Stimulated activated CD8-positive, alpha-beta memory T cell treated with anti-CD3 and anti-CD28 coated beads, Interleukin-4, amount 100 ng/mL, for 4 hours (primary cell): Measurements from ENCODE around the gene FBXO36.
A peak's percentile ranks its signal among the peaks of the same experiment; 100 is the strongest.

Experiments
- DNase-seq, 2 donors: peaks; one replicate each; pipeline ENCODE4 v3.0.0-alpha.2; 2020; ENCODE audit warnings: low read depth in 2 of 2, low spot score in 1 of 2

FBXO36 gene

GRCh38 chr2:229969921-229970320, 47.6 kb downstream of the FBXO36 start:
- DNase-seq, result no peak

DNA sequence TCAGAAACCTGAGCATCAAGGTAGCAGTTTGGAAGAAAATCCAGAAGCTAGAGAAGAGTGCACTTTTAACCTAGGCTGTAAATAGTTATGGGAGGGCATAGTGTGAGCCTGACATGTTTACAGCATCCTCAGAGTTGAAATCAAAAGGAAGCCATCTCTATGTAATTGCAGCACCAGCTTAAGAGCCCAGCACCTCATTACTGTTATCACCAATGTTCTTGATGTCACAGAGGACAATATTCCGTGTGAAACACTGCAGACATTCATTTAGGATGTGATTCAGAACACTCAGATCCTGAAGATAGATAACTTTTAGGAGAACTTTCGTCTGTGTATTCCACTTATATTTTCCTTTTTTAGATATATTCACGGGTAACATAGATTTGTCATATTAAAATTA, 48.1 kb downstream of the FBXO36 start:
- no peak for DNase-seq

DNA sequence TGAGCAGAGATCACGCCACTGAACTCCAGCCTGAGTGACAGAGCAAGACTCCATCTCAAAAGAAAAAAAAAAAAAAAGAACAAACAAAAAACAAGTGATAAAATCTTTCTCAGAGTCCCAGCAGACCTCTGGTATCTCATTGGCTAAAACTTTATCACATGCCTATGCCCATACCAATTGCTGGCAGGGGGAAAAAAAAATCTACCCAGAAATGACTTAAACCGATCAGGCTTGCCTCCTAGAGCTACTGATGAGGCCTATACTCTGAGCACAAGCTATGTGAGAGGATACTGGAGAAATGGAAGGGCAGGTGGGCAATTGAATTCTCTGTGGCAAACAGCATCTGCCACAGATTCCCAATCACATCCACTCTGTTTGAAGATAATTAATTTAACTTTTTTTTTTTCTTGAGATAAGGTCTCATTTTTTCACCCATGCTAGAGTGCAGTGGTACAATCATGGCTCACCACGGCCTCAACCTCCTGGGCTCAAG, 49.0 kb downstream of the FBXO36 start:
- no peak for DNase-seq

DNA sequence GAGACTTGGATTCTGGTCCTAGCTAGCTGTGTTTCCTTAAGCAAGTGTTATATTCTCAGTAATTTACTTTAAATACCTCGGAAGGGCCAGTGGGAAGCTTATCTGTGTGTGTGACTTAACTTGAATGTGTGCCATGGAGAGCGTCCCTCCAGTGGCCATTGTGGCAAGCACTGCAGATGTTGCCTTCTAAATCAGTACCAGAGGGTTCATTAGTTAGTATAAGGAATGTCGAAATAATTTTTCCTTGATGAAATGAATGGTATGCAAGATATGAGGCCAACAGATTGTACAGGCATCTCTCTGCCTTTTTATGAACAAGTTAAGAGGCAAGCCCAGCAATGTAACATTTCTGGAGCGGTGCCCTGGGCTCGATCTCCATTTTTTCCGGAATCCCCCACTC, 52.0 kb downstream of the FBXO36 start:
- DNase-seq, result no peak

DNA sequence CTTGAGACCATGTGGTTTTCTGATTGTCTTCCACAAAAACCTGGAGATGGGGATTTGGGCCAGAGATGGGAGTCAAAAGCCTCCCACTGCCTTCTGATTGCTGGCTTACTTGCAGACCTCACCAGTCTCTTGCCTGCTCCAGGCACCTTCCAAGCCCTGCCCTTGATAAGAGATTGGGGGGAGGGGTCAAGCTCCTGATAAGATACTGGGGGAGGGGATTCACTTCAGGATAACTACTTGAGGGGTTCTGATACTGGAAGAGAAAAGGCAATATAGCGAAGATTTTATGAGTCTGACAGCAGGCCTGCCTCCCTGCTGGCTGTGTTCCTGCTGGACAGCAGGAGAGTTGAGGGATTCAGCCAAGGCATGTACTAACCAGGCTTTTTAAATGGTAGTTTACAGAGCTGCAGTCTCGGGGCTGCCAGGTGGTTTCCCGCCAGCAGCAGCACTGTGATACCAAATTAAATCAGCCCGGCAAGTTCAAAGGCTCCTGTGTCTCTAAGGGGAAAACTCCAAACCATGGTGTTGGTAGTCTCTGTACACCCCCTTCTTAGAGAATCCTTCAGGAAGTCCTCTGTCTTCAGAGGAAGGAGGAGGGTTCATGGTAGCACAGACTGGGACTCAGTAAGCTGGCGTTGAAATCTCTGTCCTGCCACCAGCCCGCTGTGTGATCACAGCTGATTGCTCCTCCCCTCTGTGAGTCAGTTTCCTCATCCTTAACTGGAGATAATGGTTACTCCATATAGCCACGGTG, 58.3 kb downstream of the FBXO36 start:
- no peak for DNase-seq

DNA sequence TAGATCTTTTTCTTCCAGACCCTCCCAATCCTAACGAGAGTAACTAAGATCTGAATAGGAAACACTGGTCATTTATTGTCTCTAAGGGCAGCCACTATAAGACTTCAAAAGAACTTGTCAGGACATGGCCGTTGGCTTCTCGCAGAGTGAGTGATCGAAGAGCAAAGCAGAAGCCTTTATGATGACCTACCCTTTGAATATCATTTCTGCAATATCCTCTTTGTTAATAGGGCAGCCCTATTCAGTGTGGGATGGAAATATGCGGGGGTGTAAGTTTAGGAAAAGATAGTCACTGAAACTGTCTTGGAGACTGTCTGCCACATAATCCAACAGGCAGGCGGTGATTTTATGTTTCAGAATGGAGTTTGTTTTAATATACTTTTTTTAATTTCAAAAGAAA, 70.9 kb downstream of the FBXO36 start:
- no peak for DNase-seq

DNA sequence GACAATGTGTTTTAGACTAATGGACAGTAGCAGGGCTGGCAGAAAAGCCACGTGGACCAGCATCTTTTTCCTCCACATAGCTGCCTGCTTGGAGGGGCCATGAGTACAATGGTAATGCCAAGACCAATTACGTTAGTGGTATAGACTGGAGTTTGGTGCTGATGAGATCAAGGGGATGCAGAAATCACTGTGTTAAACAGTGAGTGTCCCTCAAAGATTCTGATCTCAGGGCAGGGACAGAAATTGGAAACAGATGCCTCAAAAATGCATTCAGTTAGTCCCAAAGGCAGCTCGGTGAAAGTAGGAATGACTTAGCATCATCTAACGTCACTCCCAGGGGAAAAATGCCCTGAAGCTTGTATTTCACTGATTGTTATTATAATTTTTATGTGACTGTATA, 74.0 kb downstream of the FBXO36 start:
- no peak for DNase-seq

GRCh38 chr2:229997565-229997964, 75.3 kb downstream of the FBXO36 start:
- no peak for DNase-seq

DNA sequence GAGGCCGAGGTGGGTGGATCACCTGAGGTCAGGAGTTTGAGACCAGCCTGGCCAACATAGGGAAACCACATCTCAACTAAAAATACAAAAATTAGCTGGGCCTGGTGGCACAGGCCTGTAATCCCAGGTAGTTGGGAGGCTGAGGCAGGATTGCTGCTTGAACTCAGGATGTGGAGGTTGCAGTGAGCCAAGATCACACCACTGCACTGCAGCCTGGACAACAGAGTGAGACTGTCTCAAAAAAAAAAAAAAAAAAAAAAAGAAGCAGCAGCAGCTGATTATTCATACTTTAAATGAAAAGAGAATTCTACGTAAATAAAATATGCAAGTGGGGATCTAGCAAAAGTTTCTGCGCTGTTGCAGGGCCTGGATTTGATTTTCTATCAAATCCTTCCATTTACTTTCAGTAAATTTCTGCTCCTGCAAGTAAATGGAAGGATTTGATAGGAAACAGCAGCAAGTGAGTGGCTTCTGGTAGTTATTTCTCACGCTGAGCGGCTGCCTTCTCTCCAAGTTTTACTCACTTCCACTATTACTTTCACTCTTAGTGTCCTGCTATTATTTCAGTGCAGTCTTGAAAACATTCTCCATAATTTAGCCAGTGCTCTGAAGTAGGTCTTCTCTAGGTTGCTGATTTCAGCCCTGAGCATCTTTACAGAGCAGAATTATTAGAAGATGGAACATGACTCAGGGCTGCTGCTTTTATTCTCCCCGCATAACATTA, 78.0 kb downstream of the FBXO36 start:
- no peak for DNase-seq

GRCh38 chr2:230007931-230008707, 85.8 kb downstream of the FBXO36 start:
- peak; percentile 53 to 74 for DNase-seq

DNA sequence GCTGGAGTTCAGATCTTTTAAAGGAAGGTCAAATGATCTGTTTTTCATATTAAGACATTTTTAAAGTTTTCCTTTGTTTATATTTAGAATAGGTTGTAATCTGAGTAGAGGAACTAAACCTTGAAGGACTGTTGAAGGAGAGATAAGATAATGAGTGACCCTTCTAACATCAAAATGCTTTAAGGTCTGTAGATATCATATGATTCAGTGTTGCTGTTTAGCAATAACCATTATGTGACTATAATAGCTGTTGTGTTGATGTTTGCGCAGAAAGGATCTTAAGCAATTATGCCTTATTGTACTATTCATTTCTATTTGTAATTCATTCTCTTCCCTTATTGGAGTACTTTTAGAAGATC, 86.4 kb downstream of the FBXO36 start:
- DNase-seq, result no peak

DNA sequence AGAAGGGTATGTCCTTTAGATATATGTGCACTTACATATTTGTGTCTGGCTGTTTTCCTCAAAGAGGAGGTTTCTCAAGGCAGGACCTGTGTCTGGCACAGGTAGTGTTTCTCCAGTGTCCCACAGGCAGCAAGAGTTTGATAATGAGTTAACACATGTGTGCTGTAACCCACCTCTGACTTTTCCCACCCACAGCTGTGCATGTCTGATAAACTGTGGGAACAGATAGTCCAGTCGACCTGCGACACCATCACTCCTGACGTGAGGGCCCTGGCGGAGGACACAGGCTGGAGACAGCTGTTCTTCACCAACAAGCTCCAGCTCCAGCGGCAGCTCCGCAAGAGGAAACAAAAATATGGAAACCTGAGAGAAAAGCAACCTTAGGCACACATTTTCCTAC, 88.2 kb downstream of the FBXO36 start:
- no peak for DNase-seq

DNA sequence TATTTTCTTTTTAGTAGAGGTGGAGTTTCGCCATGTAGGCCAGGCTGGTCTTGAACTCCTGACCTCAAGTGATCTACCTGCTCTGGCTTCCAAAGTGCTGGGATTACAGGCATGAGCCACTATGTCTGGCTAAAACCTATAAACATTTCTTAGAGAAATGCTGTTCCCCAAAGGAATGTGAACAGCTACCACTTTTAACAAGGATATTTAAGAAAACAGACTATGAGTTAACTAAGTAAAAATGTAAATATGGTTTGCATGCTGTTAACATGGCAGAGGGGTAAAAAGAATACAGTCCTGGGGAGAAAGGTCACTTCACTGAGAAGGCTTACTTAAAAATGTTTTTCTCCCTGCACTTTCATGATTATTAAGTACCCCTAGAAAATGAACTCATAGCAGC, 89.3 kb downstream of the FBXO36 start:
- no peak for DNase-seq

DNA sequence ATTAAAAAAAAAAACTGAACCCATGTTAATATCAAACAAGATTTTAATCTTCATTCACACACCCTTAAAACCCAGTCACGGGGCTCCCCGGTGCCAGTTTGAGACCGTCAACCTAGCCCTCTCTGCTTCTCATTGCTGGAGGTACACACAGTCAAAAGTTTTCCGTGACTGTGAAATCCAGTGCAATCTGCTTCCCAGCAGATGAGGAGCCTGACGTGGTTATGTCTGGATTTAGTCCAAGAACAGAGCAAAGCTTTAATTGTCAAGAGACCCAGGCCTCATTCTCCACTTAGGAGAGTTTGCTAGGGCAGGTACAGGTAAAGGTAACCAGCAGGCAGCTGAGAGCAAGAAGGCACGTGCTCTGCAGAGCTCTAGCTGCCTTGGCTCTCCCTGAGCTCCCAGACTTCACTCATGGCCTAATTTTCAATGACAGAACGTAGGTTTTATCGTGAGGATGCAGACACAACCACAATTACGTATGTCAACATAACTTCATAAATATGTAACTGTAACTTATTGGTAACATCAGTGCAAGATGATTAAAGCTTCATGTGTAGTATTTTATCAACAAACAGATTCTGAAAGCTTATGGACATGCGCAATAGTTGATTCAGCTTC, 90.1 kb downstream of the FBXO36 start:
- no peak for DNase-seq

DNA sequence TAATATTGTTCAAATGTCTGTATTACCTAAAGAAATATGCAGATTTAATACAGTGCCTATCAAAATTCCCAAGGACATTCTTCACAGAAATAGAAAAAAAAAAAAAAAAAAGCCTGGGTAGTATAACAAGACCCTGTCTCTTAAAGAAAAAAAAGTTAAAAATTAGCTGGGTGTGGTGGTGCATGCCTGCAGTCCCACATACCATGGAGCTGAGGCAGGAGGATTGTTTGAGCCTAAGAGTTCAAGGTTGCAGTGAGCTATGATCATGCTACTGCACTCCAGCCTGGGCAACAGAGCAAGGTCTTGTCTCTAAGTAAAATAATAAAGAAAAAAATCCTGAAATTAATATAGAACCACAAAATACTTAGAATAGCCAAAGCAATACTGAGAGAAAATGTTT, 94.5 kb downstream of the FBXO36 start:
- DNase-seq, result no peak

DNA sequence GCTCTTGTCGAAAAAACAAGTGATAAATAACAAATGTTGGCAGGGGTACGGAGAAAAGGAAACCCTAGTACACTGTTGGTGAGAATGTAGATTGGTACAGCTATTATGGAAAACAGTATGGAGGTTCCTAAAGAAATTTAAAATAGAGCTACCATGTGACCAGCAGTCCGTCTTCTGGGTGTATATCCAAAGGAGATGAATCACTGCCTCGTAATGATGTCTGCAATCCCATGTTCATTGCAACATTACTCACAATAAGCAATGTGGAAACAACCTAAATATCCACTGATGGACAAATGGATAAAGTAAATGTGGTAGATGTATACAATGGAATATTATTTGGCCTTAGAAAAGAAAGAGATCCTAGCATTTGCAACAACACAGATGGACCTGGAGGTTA, 95.8 kb downstream of the FBXO36 start:
- no peak for DNase-seq

- DNase-seq, result no peak
These were observed 97.4 kb downstream of the FBXO36 start for GRCh38 chr2:230019742-230020141.

- no peak for DNase-seq
These were observed 101.0 kb downstream of the FBXO36 start for GRCh38 chr2:230023313-230023712.

- no peak for DNase-seq
These were observed 119.9 kb downstream of the FBXO36 start for GRCh38 chr2:230042195-230042594.

- DNase-seq, result no peak
These were observed 120.7 kb downstream of the FBXO36 start for GRCh38 chr2:230043025-230043424.

DNA sequence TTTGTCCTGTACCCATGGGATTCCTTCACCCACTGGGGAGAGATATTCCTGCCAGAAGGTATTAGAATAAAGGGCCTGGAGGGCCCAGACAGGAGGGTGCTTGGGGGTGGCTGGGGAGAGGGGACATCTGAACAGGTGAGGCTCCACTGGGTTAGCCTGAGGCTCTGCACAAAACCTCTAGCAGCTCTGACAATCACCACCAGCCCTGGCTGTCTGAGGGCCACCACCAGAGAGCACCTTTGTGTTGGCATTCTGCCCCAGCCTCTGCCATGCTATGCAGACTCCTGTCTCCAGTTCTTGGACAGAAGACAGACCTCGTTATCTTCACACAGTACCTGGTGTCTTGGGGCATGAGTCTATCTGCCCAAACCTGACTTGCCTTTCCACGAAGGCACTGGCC, 121.2 kb downstream of the FBXO36 start:
- DNase-seq, result no peak

DNA sequence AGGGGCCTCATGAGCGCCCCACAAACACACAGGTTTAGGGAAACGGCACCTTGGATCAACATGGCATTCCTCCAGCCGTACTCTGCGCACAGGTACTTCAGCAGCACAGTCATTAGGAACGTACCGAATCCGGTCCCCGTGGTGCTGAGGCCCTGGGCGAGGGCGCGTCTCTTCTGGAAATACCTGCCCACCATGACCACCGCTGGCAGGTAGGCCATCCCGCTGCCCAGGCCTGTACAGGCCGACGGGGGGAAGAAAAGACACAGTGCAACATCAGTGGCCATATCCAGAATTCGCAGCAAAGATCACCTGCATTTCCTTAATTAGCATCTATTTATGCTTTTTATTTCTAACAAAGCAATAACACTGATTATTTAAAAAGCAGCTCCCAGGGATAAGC, 124.2 kb downstream of the FBXO36 start:
- DNase-seq, result no peak
